B cell (primary cell): ENCODE results near the gene RNF166. TPM values are rescaled to one million over a fixed set of nuclear protein-coding genes. Genes with fewer than 3 reads are reported as not detected.
"Not testable (repeated sequence)": the region's sequence is repeated elsewhere in the genome, so short reads cannot be mapped to it uniquely, and the experiment has no call there.

ENCODE experiments used
- ATAC-seq: fragments of 200-7000 bp; cut with Tn5 transposase; one replicate; pipeline ENCODE4 v1.10.0; 2021; ENCODE audit warnings: low read depth, mild to moderate bottlenecking, moderate number of reproducible peaks, moderate library complexity
- CTCF ChIA-PET: fragments of 350-600 bp; sonication (Branson Sonifier 250); formaldehyde crosslinking; loops from one replicate; lab custom pipeline; 2021; ENCODE audit warnings: antibody characterized with exemption, inconsistent platforms; lab: Charles Lee
- POLR2A ChIA-PET: fragments of 350-600 bp; sonication (Branson Sonifier 250); formaldehyde crosslinking; loops from one replicate; lab custom pipeline; 2021; ENCODE audit warnings: antibody characterized with exemption; lab: Charles Lee
- DNase-seq: peaks from one replicate; pipeline ENCODE4 v3.0.0; 2013
- H2AFZ ChIP-seq: 2 replicates; pipeline ENCODE4 v1.6.1; 2012; ENCODE audit warnings: mild to moderate bottlenecking, low read depth, low read length; ENCODE audit not compliant: insufficient read depth, poor library complexity, severe bottlenecking
- H3K27ac ChIP-seq, 2 donors: 1 replicate in 1 of 2; 2 replicates in 1 of 2; pipeline ENCODE4 v1.5.1; 2012 to 2013; ENCODE audit warnings: low read length in 2 of 2, mild to moderate bottlenecking in 2 of 2, moderate library complexity in 1 of 2
- H3K27me3 ChIP-seq, 4 experiments: fragments of 200-600 bp in 1 of 4; sonication (generic) in 1 of 4; replicated peaks in 1 of 4; 1 replicate in 2 of 4; 2 replicates in 2 of 4; pipeline versions ENCODE4 v1.6.1 to v1.7.0; 2013 to 2016; ENCODE audit warnings: low read length in 3 of 4, mild to moderate bottlenecking in 2 of 4, mixed read lengths in 1 of 4, moderate library complexity in 1 of 4; ENCODE audit not compliant: insufficient read depth in 4 of 4, control insufficient read depth in 3 of 4; ENCODE audit errors: control extremely low read depth in 1 of 4
- H3K36me3 ChIP-seq, 2 experiments: replicated peaks in 1 of 2; 1 replicate in 1 of 2; 2 replicates in 1 of 2; pipeline versions ENCODE4 v1.6.1 to v1.7.1; 2013; ENCODE audit warnings: low read length in 1 of 2; ENCODE audit not compliant: insufficient read depth in 2 of 2, control insufficient read depth in 1 of 2; ENCODE audit errors: control extremely low read depth in 1 of 2, extremely low read depth in 1 of 2
- H3K4me1 ChIP-seq, 2 donors: fragments of 200-600 bp in 1 of 2; sonication (generic) in 1 of 2; 1 replicate in 1 of 2; 2 replicates in 1 of 2; pipeline versions ENCODE4 v1.5.1 to v1.6.1; 2013 to 2017; ENCODE audit warnings: low read length in 2 of 2; ENCODE audit not compliant: control insufficient read depth in 2 of 2, insufficient read depth in 2 of 2
- H3K4me2 ChIP-seq: replicated peaks from 2 replicates; pipeline ENCODE3; 2012; ENCODE audit warnings: mild to moderate bottlenecking, low read depth, low read length; ENCODE audit not compliant: poor library complexity, severe bottlenecking
- H3K4me3 ChIP-seq, 5 experiments: fragments of 200-600 bp in 1 of 5; sonication (generic) in 1 of 5; 1 replicate in 3 of 5; 2 replicates in 2 of 5; pipeline versions ENCODE4 v1.5.1 to v1.7.0; 2011 to 2016; ENCODE audit warnings: low read length in 4 of 5, mild to moderate bottlenecking in 4 of 5, low read depth in 2 of 5, control low read depth in 1 of 5, moderate library complexity in 1 of 5; ENCODE audit not compliant: insufficient read depth in 1 of 5; ENCODE audit errors: control extremely low read depth in 1 of 5, extremely low read depth in 1 of 5
- H3K79me2 ChIP-seq: fragments of 200-600 bp; sonication (generic); one replicate; pipeline ENCODE4 v1.6.0; 2016; ENCODE audit warnings: low read length; ENCODE audit not compliant: control insufficient read depth, insufficient read depth
- H3K9ac ChIP-seq: fragments of 200-600 bp; sonication (generic); 2 replicates; pipeline ENCODE4 v1.6.1; 2017; ENCODE audit warnings: mild to moderate bottlenecking, low read length, moderate library complexity
- H3K9me3 ChIP-seq, 3 donors: one replicate each; pipeline versions ENCODE4 v1.6.1 to v1.7.1; 2013; ENCODE audit warnings: low read length in 2 of 3; ENCODE audit not compliant: control insufficient read depth in 2 of 3, insufficient read depth in 1 of 3; ENCODE audit errors: control extremely low read depth in 1 of 3
- H4K20me1 ChIP-seq: 2 replicates; pipeline ENCODE4 v1.6.0; 2012; ENCODE audit warnings: mild to moderate bottlenecking, low read length; ENCODE audit not compliant: insufficient read depth, control insufficient read depth, poor library complexity, severe bottlenecking
- H3K27ac Mint-ChIP-seq: one replicate; pipeline ENCODE4 v1.8.0; 2021; ENCODE audit warnings: mixed read lengths
- H3K27me3 Mint-ChIP-seq: one replicate; pipeline ENCODE4 v1.8.0; 2021; ENCODE audit warnings: mixed read lengths
- H3K4me1 Mint-ChIP-seq: one replicate; pipeline ENCODE4 v1.8.0; 2021; ENCODE audit warnings: mixed read lengths
- H3K4me3 Mint-ChIP-seq: one replicate; pipeline ENCODE4 v1.8.0; 2021; ENCODE audit warnings: mixed read lengths
- H3K9me3 Mint-ChIP-seq: one replicate; pipeline ENCODE4 v1.8.0; 2022; ENCODE audit warnings: mixed read lengths; ENCODE audit not compliant: insufficient read depth
- EZH2 ChIP-seq: IDR thresholded peaks from 2 replicates; pipeline ENCODE4 v1.6.1; 2012; ENCODE audit warnings: borderline replicate concordance, low read depth, mild to moderate bottlenecking, moderate library complexity, low read length; ENCODE audit not compliant: insufficient read depth, poor library complexity, severe bottlenecking
- WGBS: methylation state at CpG from one replicate; pipeline ENCODE4 v1.1.5; 2013; ENCODE audit warnings: missing lambda C conversion rate; ENCODE audit not compliant: insufficient coverage; 5-methylcytosine and 5-hydroxymethylcytosine counted together
- intact Hi-C: fragments of 100-400 bp; cut with micrococcal nuclease; formaldehyde crosslinking; loops from one replicate; pipeline ENCODE4 v1.10.0; 2022
- polyA plus RNA-seq: library from polyadenylated mRNA; depleted of rRNA; stranded (reverse); fragments of >200 nt; gene quantifications from 2 replicates; pipeline ENCODE4 v1.2.3, GENCODE V29; 2012
- total RNA-seq, 2 donors: library from RNA; stranded (reverse); fragments of 120-200 nt in 1 of 2; gene quantifications; 1 replicate in 1 of 2; 2 replicates in 1 of 2; pipeline versions ENCODE4 v1.2.3 to v1.2.4, GENCODE V29; 2013 to 2022
- TF ChIP-seq, protein P1 (sequence below): fragments of 200-600 bp; IDR thresholded peaks from one replicate; pipeline ENCODE4 v1.8.0; 2022; ENCODE audit warnings: antibody characterized with exemption, mild to moderate bottlenecking

Gene RNF166
- total and polyA plus RNA-seq, 2 donors (not counting 1 experiment from before 2014, with no cell fraction given) = 64.1 to 65.0 TPM

DNA sequence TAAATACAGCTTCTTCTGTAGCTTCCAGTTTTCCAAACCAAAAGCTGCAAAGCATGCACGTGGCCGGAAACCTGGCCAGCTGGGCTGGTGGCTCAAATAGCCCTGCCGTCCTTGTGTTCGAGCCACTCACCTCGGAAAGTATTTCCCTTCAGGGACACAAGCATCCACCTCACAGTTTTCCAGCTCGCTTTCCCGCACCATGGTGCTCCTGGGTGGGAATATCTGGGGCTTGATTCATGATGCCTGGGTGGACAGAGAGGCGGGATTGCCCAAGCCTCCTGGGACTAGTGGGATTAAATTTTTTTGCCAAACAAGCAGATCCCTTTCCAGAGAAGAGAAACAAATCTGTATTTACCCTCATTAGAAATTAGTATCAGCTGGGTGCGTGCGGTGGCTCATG, 36.2 kb downstream of the RNF166 start:
- H3K9ac ChIP-seq = no peak overlapping the region
- ATAC-seq (no peak), DNase-seq (no peak)
- H3K4me2 ChIP-seq = no peak overlapping the region
- no peaks in the 10 kb centered on the region for H3K9me3 ChIP-seq
- H4K20me1 ChIP-seq = no peaks in the 10 kb centered on the region
- H3K36me3 ChIP-seq = no peaks in the 10 kb centered on the region
- H3K27ac ChIP-seq = no peak overlapping the region
- peaks cover 6% of the 10 kb centered on the region for H3K79me2 ChIP-seq
- no CpG with 5 or more reads among the region's 10 CpGs for WGBS
- H3K4me1 ChIP-seq = no peaks in the 10 kb centered on the region
- no peak overlapping the region for H3K27ac Mint-ChIP-seq
- no peaks in the 10 kb centered on the region for H3K9me3 Mint-ChIP-seq
- peaks cover 5% of the 10 kb centered on the region for H3K4me1 Mint-ChIP-seq
- intact Hi-C loops = no loop called here
- no peak overlapping the region for H3K4me3 Mint-ChIP-seq
- no peak overlapping the region for H2AFZ ChIP-seq
- POLR2A ChIA-PET = no interaction called here
- H3K27me3 ChIP-seq = no peaks in the 10 kb centered on the region
- H3K4me3 ChIP-seq = no peak overlapping the region
- no peak for TF ChIP-seq EZH2
- TF ChIP-seq, protein P1, sequence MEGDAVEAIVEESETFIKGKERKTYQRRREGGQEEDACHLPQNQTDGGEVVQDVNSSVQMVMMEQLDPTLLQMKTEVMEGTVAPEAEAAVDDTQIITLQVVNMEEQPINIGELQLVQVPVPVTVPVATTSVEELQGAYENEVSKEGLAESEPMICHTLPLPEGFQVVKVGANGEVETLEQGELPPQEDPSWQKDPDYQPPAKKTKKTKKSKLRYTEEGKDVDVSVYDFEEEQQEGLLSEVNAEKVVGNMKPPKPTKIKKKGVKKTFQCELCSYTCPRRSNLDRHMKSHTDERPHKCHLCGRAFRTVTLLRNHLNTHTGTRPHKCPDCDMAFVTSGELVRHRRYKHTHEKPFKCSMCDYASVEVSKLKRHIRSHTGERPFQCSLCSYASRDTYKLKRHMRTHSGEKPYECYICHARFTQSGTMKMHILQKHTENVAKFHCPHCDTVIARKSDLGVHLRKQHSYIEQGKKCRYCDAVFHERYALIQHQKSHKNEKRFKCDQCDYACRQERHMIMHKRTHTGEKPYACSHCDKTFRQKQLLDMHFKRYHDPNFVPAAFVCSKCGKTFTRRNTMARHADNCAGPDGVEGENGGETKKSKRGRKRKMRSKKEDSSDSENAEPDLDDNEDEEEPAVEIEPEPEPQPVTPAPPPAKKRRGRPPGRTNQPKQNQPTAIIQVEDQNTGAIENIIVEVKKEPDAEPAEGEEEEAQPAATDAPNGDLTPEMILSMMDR = no peak
- CTCF ChIA-PET = no interaction called here
- no peaks in the 10 kb centered on the region for H3K27me3 Mint-ChIP-seq

DNA sequence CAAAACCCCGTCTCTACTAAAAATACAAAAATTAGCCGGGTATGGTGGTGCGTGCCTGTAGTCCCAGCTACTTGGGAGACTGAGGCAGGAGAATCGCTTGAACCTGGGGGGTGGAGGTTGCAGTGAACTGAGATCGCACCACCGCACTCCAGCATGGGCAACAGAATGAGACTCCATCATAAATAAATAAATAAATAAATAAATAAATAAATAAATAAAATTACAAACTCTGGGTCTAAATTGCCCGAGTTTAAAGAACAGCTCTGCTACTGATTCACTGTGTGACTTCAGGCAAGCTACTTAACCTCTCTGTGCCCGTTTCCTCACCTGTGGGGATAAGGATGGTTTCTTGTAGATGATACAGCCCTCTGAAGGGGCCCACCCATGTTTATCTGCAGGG, 36.7 kb downstream of the RNF166 start:
- H3K4me1 Mint-ChIP-seq, H3K79me2 ChIP-seq, H3K27ac ChIP-seq, CTCF ChIA-PET, H3K9ac ChIP-seq, H2AFZ ChIP-seq, H3K4me3 Mint-ChIP-seq, H3K27me3 Mint-ChIP-seq, POLR2A ChIA-PET, H4K20me1 ChIP-seq, H3K27me3 ChIP-seq, DNase-seq, H3K9me3 ChIP-seq, ATAC-seq, H3K4me1 ChIP-seq, H3K4me3 ChIP-seq, intact Hi-C loops, H3K9me3 Mint-ChIP-seq, H3K4me2 ChIP-seq, H3K27ac Mint-ChIP-seq, H3K36me3 ChIP-seq: not testable (repeated sequence)
- 100% methylated on average over 1 of the region's 8 CpGs for WGBS
